Measurements from ENCODE around the gene SRL. TPM values are rescaled to one million over a fixed set of nuclear protein-coding genes. Genes with fewer than 3 reads are reported as not detected.

Gene SRL
- total and polyA plus RNA-seq, 2 of the 8 experiments (the other 6 are each of a cell fraction or from before 2014, with no cell fraction given) = 0.05 TPM; not detected in 1

DNA sequence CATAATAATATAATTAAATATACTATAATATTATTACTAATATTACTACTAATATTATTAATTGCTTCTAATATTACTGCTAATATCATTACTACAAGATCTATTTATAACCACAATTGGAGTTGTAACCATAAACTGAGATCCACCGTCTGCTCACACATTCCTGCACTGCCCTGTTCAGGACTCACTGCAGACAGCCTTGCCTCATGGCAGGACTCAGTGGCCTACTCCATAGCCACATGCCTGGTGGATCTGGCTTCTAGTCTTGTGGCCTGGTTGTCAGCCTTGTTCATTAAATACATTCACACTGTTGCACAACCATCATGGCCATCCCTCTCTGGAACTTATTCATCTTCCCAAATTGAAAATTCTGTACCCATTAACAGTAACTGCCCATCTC is 48.0 kb downstream of the SRL start:
- ChIA-PET POLR2A (ENCODE audit: partially characterized antibody) (no interaction called here), CTCF (ENCODE audit: partially characterized antibody) (interaction anchor here (1.4 to 1.8 kb wide), 2 partner anchors 211 to 255 kb away, joined by 6 to 7 read pairs; no protein-coding TSS in a partner anchor)
- no peak overlapping the region for H3K27ac ChIP-seq (ENCODE audit: low read depth, low read length)
- H3K4ac ChIP-seq (replicated peaks; ENCODE audit: insufficient read length, low read depth, low read length) = no peak overlapping the region
- WGBS, 2 experiments (ENCODE audit: extremely low coverage in 1 of 2, insufficient coverage in 1 of 2, insufficient read length in 1 of 2, insufficient replicate concordance in 2 of 2, low coverage in 1 of 2, low lambda C conversion rate in 2 of 2, missing lambda C conversion rate in 1 of 2) = 91% methylated on average over 1 of the region's 1 CpG; no CpG with 5 or more reads in 1 of the 2 experiments
- no peak overlapping the region for H3K18ac ChIP-seq (ENCODE audit: extremely low read depth, low read length)
- no peak for DNase-seq (ENCODE audit: low read depth in 1 of 2, low spot score in 2 of 2)
- no peak overlapping the region for H3K23ac ChIP-seq (ENCODE audit: insufficient read length)
- no peak overlapping the region for H2AFZ ChIP-seq (ENCODE audit: low read length)
- H3K79me1 ChIP-seq (ENCODE audit: low read depth, low read length) = no peaks in the 10 kb centered on the region
- H3K4me1 ChIP-seq (replicated peaks in 1 of 4; ENCODE audit: control insufficient read depth in 3 of 4, insufficient read depth in 4 of 4, low read length in 3 of 4) = no peaks in the 10 kb centered on the region; a peak in 1 of 7 replicates
- no peak overlapping the region for H3K4me3 ChIP-seq (ENCODE audit: extremely low read depth in 1 of 4, insufficient read depth in 2 of 4, low read depth in 3 of 4, low read length in 4 of 4)
- H4K20me1 ChIP-seq (replicated peaks in 1 of 2; ENCODE audit: control insufficient read depth in 1 of 2, insufficient read depth in 2 of 2, low read length in 2 of 2) = no peaks in the 10 kb centered on the region
- no peaks in the 10 kb centered on the region for H3K27me3 ChIP-seq (replicated peaks in 1 of 4; ENCODE audit: control insufficient read depth in 3 of 4, extremely low read depth in 1 of 4, insufficient read depth in 3 of 4, low read length in 3 of 4)
- no peak overlapping the region for H2AK5ac ChIP-seq (ENCODE audit: low read depth, low read length)
- H3K14ac ChIP-seq (ENCODE audit: insufficient read length) = no peak overlapping the region
- H3K9ac ChIP-seq (replicated peaks in 1 of 4; ENCODE audit: extremely low read depth in 1 of 4, low read depth in 3 of 4, low read length in 3 of 4) = no peak overlapping the region
- H3K79me2 ChIP-seq (ENCODE audit: control insufficient read depth in 1 of 2, insufficient read depth in 2 of 2, low read length in 2 of 2) = no peaks in the 10 kb centered on the region
- no peak overlapping the region for H4K91ac ChIP-seq (replicated peaks; ENCODE audit: insufficient read length, low read length)
- no peak overlapping the region for H2BK120ac ChIP-seq (replicated peaks; ENCODE audit: low read depth, low read length)
- H2BK12ac ChIP-seq (ENCODE audit: low read depth, low read length) = no peak overlapping the region
- no peak overlapping the region for H2BK15ac ChIP-seq (ENCODE audit: low read length)
- no peak overlapping the region for H4K8ac ChIP-seq (ENCODE audit: extremely low read depth, insufficient read depth, low read length)
- FAIRE-seq = no peak
- H4K5ac ChIP-seq (ENCODE audit: insufficient read length, low read depth, low read length) = no peak overlapping the region
- no peaks in the 10 kb centered on the region; a peak in 1 of 4 replicates for H3K9me3 ChIP-seq (ENCODE audit: insufficient read depth in 2 of 2, low read depth in 1 of 2, low read length in 1 of 2)
- H2BK20ac ChIP-seq (ENCODE audit: low read length) = no peak overlapping the region
- no peak overlapping the region for H2BK5ac ChIP-seq (ENCODE audit: low read depth, low read length)
- H3K23me2 ChIP-seq (ENCODE audit: low read depth, low read length) = no peaks in the 10 kb centered on the region
- TF ChIP-seq GABPA (IDR thresholded peaks at IDR 0.05; ENCODE audit: borderline replicate concordance, insufficient read depth, low read length) (no peak), BACH1 (IDR thresholded peaks at IDR 0.05; ENCODE audit: low read length) (no peak), POLR2A (IDR thresholded peaks at IDR 0.05; ENCODE audit: control extremely low read depth in 1 of 2, low read depth in 2 of 2, low read length in 2 of 2) (no peak), CHD2 (IDR thresholded peaks at IDR 0.05; ENCODE audit: low read length) (no peak)
- no peak overlapping the region for H3K56ac ChIP-seq (replicated peaks; ENCODE audit: insufficient read length, low read depth, low read length)
- no peak overlapping the region for H3K4me2 ChIP-seq (ENCODE audit: insufficient read depth in 1 of 2, low read depth in 2 of 2, low read length in 2 of 2)
- no peaks in the 10 kb centered on the region for H3K36me3 ChIP-seq (ENCODE audit: control insufficient read depth in 2 of 4, insufficient read depth in 4 of 4, low read length in 3 of 4)

Measured in H1 (cell line).